Measurements from ENCODE around the gene RFPL3. TPM values are rescaled to one million over a fixed set of nuclear protein-coding genes. Genes with fewer than 3 reads are reported as not detected.

The RFPL3 gene
- polyA plus RNA-seq, 3 donors: not detected

GRCh38 chr22:32325416-32325801 is 32.3 kb upstream of the RFPL3 start:
- Histone ChIP-seq H3K4me3 (replicated peaks in 1 of 3; ENCODE audit: low read depth in 2 of 3, low read length in 3 of 3) (no peak overlapping the region), H3K36me3 (replicated peaks in 1 of 2; ENCODE audit: control insufficient read depth in 1 of 2, insufficient read depth in 2 of 2, low read length in 2 of 2) (no peaks in the 10 kb centered on the region), H3K27me3 (ENCODE audit: control insufficient read depth in 2 of 2, insufficient read depth in 2 of 2, low read length in 2 of 2) (no peaks in the 10 kb centered on the region), H3K4me2 (replicated peaks; ENCODE audit: extremely low read depth, low read length, poor library complexity, severe bottlenecking) (no peak overlapping the region), H3K9me3 (replicated peaks in 1 of 2; ENCODE audit: control insufficient read depth in 1 of 2, insufficient read depth in 1 of 2, low read length in 2 of 2) (no peaks in the 10 kb centered on the region), H3K4me1 (ENCODE audit: control insufficient read depth in 1 of 2, insufficient read depth in 2 of 2, low read length in 2 of 2) (no peaks in the 10 kb centered on the region), H4K20me1 (ENCODE audit: insufficient read depth, low read length) (no peaks in the 10 kb centered on the region), H3K79me2 (ENCODE audit: insufficient read depth, low read length) (no peaks in the 10 kb centered on the region), H2AFZ (ENCODE audit: insufficient read depth, low read depth, low read length, poor library complexity, severe bottlenecking) (no peak overlapping the region), H3K9ac (ENCODE audit: insufficient read depth, low read length, poor library complexity, severe bottlenecking) (no peak overlapping the region), H3K27ac (ENCODE audit: low read depth in 1 of 2, low read length in 2 of 2) (no peak overlapping the region)
- Mint-ChIP-seq H3K27ac (no peak overlapping the region), H3K9me3 (peaks cover 0 to 2% (median 1%) of the 10 kb centered on the region in 7 donors), H3K4me3 (no peak overlapping the region), H3K27me3 (ENCODE audit: low read depth in 3 of 3) (peaks cover 3 to 8% (median 3%) of the 10 kb centered on the region in 3 donors), H3K36me3 (no peaks in the 10 kb centered on the region), H3K4me1 (no peaks in the 10 kb centered on the region)
- TF ChIP-seq, protein P1, sequence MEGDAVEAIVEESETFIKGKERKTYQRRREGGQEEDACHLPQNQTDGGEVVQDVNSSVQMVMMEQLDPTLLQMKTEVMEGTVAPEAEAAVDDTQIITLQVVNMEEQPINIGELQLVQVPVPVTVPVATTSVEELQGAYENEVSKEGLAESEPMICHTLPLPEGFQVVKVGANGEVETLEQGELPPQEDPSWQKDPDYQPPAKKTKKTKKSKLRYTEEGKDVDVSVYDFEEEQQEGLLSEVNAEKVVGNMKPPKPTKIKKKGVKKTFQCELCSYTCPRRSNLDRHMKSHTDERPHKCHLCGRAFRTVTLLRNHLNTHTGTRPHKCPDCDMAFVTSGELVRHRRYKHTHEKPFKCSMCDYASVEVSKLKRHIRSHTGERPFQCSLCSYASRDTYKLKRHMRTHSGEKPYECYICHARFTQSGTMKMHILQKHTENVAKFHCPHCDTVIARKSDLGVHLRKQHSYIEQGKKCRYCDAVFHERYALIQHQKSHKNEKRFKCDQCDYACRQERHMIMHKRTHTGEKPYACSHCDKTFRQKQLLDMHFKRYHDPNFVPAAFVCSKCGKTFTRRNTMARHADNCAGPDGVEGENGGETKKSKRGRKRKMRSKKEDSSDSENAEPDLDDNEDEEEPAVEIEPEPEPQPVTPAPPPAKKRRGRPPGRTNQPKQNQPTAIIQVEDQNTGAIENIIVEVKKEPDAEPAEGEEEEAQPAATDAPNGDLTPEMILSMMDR (IDR thresholded peaks at IDR 0.05): no peak
- intact Hi-C loops (cut with micrococcal nuclease): no loop called here
- WGBS (ENCODE audit: insufficient coverage): 84% methylated on average over 5 of the region's 9 CpGs
- DNase-seq: no peak

GRCh38 chr22:32325811-32326237 is 31.8 kb upstream of the RFPL3 start:
- no peaks in the 10 kb centered on the region for H4K20me1 ChIP-seq (ENCODE audit: insufficient read depth, low read length)
- H3K4me1 ChIP-seq (ENCODE audit: control insufficient read depth in 1 of 2, insufficient read depth in 2 of 2, low read length in 2 of 2): no peaks in the 10 kb centered on the region
- no peaks in the 10 kb centered on the region for H3K36me3 Mint-ChIP-seq
- no peak overlapping the region for H3K4me2 ChIP-seq (replicated peaks; ENCODE audit: extremely low read depth, low read length, poor library complexity, severe bottlenecking)
- peaks cover 3 to 11% (median 4%) of the 10 kb centered on the region in 3 donors for H3K27me3 Mint-ChIP-seq (ENCODE audit: low read depth in 3 of 3)
- H3K4me3 ChIP-seq (replicated peaks in 1 of 3; ENCODE audit: low read depth in 2 of 3, low read length in 3 of 3): no peak overlapping the region
- H2AFZ ChIP-seq (ENCODE audit: insufficient read depth, low read depth, low read length, poor library complexity, severe bottlenecking): no peak overlapping the region
- no peaks in the 10 kb centered on the region for H3K27me3 ChIP-seq (ENCODE audit: control insufficient read depth in 2 of 2, insufficient read depth in 2 of 2, low read length in 2 of 2)
- H3K4me3 Mint-ChIP-seq: no peak overlapping the region
- no peaks in the 10 kb centered on the region for H3K36me3 ChIP-seq (replicated peaks in 1 of 2; ENCODE audit: control insufficient read depth in 1 of 2, insufficient read depth in 2 of 2, low read length in 2 of 2)
- H3K79me2 ChIP-seq (ENCODE audit: insufficient read depth, low read length): no peaks in the 10 kb centered on the region
- 81% methylated on average over 6 of the region's 7 CpGs for WGBS (ENCODE audit: insufficient coverage)
- intact Hi-C loops (cut with micrococcal nuclease): no loop called here
- no peak overlapping the region for H3K27ac Mint-ChIP-seq
- no peaks in the 10 kb centered on the region for H3K4me1 Mint-ChIP-seq
- DNase-seq: no peak
- H3K9me3 ChIP-seq (replicated peaks in 1 of 2; ENCODE audit: control insufficient read depth in 1 of 2, insufficient read depth in 1 of 2, low read length in 2 of 2): no peaks in the 10 kb centered on the region
- H3K27ac ChIP-seq (ENCODE audit: low read depth in 1 of 2, low read length in 2 of 2): no peak overlapping the region
- TF ChIP-seq, protein P1 (IDR thresholded peaks at IDR 0.05): no peak
- H3K9me3 Mint-ChIP-seq: peaks cover 0 to 2% (median 1%) of the 10 kb centered on the region in 7 donors
- no peak overlapping the region for H3K9ac ChIP-seq (ENCODE audit: insufficient read depth, low read length, poor library complexity, severe bottlenecking)
